GM23248 (cell line): Measurements from ENCODE around the gene GAS2. TPM values are rescaled to one million over a fixed set of nuclear protein-coding genes. Genes with fewer than 3 reads are reported as not detected.

ENCODE experiments used
- DNase-seq: peaks from one replicate; pipeline ENCODE4 v3.0.0-alpha.2; 2015
- H2AFZ ChIP-seq: fragments of 200-600 bp; sonication (generic); 2 replicates; pipeline ENCODE4 v1.6.1; 2016; ENCODE audit warnings: antibody characterized with exemption
- H3F3A ChIP-seq: fragments of 200-600 bp; sonication (generic); 2 replicates; pipeline ENCODE4 v1.6.1; 2016; ENCODE audit warnings: mild to moderate bottlenecking, antibody characterized with exemption, mixed run types; ENCODE audit not compliant: insufficient read depth
- H3K27ac ChIP-seq: fragments of 200-600 bp; sonication (generic); 2 replicates; pipeline ENCODE4 v1.5.1; 2016; ENCODE audit warnings: mild to moderate bottlenecking
- H3K27me3 ChIP-seq: fragments of 200-600 bp; sonication (generic); replicated peaks from 2 replicates; pipeline ENCODE4 v1.6.1; 2016; ENCODE audit warnings: mild to moderate bottlenecking; ENCODE audit not compliant: insufficient read depth
- H3K36me3 ChIP-seq: fragments of 200-600 bp; sonication (generic); 2 replicates; pipeline ENCODE4 v1.6.1; 2016; ENCODE audit warnings: low read depth, mild to moderate bottlenecking
- H3K4me1 ChIP-seq: fragments of 200-600 bp; sonication (generic); 2 replicates; pipeline ENCODE4 v1.6.1; 2016; ENCODE audit warnings: mild to moderate bottlenecking; ENCODE audit not compliant: insufficient read depth
- H3K4me2 ChIP-seq: fragments of 200-600 bp; sonication (generic); one replicate; pipeline ENCODE4 v1.6.1; 2016; ENCODE audit warnings: mild to moderate bottlenecking; ENCODE audit not compliant: unreplicated experiment
- H3K4me3 ChIP-seq: fragments of 200-600 bp; sonication (generic); 2 replicates; pipeline ENCODE4 v1.5.1; 2016; ENCODE audit warnings: mild to moderate bottlenecking
- H3K79me2 ChIP-seq: fragments of 200-600 bp; sonication (generic); 2 replicates; pipeline ENCODE4 v1.6.1; 2016; ENCODE audit warnings: mild to moderate bottlenecking; ENCODE audit not compliant: insufficient read depth
- H3K9ac ChIP-seq: fragments of 200-600 bp; sonication (generic); 2 replicates; pipeline ENCODE4 v1.6.1; 2016; ENCODE audit warnings: mild to moderate bottlenecking
- H3K9me2 ChIP-seq: fragments of 200-600 bp; sonication (generic); 2 replicates; pipeline ENCODE4 v1.6.1; 2016; ENCODE audit warnings: mixed run types, mild to moderate bottlenecking, moderate library complexity; ENCODE audit not compliant: insufficient read depth
- H3K9me3 ChIP-seq: fragments of 200-600 bp; sonication (generic); one replicate; pipeline ENCODE4 v1.6.1; 2017; ENCODE audit warnings: low read depth
- H4K20me1 ChIP-seq: fragments of 200-600 bp; sonication (generic); 2 replicates; pipeline ENCODE4 v1.6.0; 2016; ENCODE audit not compliant: insufficient read depth
- EZH2 ChIP-seq: fragments of 200-600 bp; sonication (generic); IDR thresholded peaks from 2 replicates; pipeline ENCODE4 v1.6.1; 2018; ENCODE audit warnings: antibody characterized with exemption, mild to moderate bottlenecking; ENCODE audit not compliant: insufficient read depth, poor library complexity, severe bottlenecking
- EZH2phosphoT487 ChIP-seq: fragments of 200-600 bp; sonication (generic); IDR thresholded peaks from 2 replicates; pipeline ENCODE4 v1.6.1; 2018; ENCODE audit warnings: antibody characterized with exemption, moderate library complexity, mild to moderate bottlenecking, low read depth; ENCODE audit not compliant: insufficient read depth
- WGBS, 2 experiments: methylation state at CpG; one replicate each; pipeline ENCODE4 v1.1.6; 2015 to 2017; ENCODE audit warnings: low lambda C conversion rate in 2 of 2, low coverage in 1 of 2; ENCODE audit errors: missing lambda C conversion rate in 2 of 2; 5-methylcytosine and 5-hydroxymethylcytosine counted together
- in situ Hi-C: fragments of 300-500 bp; cut with MboI; formaldehyde crosslinking; loops from 2 replicates; pipeline ENCODE4 v1.15.0; 2020
- polyA plus RNA-seq: library from polyadenylated mRNA; unstranded; fragments of >200 nt; fragmentation: Nextera tagmentation; extraction: Ambion mirVana; gene quantifications from 2 replicates; pipeline ENCODE4 v1.2.1, GENCODE V29; 2016
- total RNA-seq: library from RNA; depleted of rRNA; stranded (reverse); fragments of >200 nt; shearing (Covaris generic); gene quantifications from 2 replicates; pipeline ENCODE4 v1.2.3, GENCODE V29; 2014

GAS2 gene
- total and polyA plus RNA-seq, 2 experiments from 2014 or later: 0.63 to 1.2 TPM

GRCh38 chr11:22807391-22807790 lies 141.0 kb downstream of the GAS2 start:
- Histone ChIP-seq H4K20me1 (no peaks in the 10 kb centered on the region), H3F3A (no peaks in the 10 kb centered on the region), H3K27ac (no peak overlapping the region), H3K9me2 (no peaks in the 10 kb centered on the region), H3K9ac (no peak overlapping the region), H3K4me2 (no peak overlapping the region), H3K79me2 (no peaks in the 10 kb centered on the region), H3K36me3 (no peaks in the 10 kb centered on the region), H3K4me3 (no peak overlapping the region), H2AFZ (no peak overlapping the region), H3K9me3 (no peaks in the 10 kb centered on the region), H3K4me1 (no peaks in the 10 kb centered on the region), H3K27me3 (no peaks in the 10 kb centered on the region)
- in situ Hi-C loops: no loop called here
- no peak for DNase-seq
- WGBS, 2 experiments: 44 to 46% methylated on average over 2 of the region's 2 CpGs
- TF ChIP-seq EZH2 (no peak), EZH2phosphoT487 (no peak)

GRCh38 chr11:22807855-22808570 lies 141.6 kb downstream of the GAS2 start:
- H3K27ac ChIP-seq: no peak overlapping the region
- no peaks in the 10 kb centered on the region for H3K79me2 ChIP-seq
- no peak overlapping the region for H2AFZ ChIP-seq
- WGBS, 2 experiments: 53 to 54% methylated on average over 2 of the region's 2 CpGs
- no peak overlapping the region for H3K9ac ChIP-seq
- no peaks in the 10 kb centered on the region for H3F3A ChIP-seq
- H3K9me2 ChIP-seq: no peaks in the 10 kb centered on the region
- H3K4me2 ChIP-seq: no peak overlapping the region
- in situ Hi-C loops: no loop called here
- no peaks in the 10 kb centered on the region for H3K9me3 ChIP-seq
- no peak overlapping the region for H3K4me3 ChIP-seq
- no peaks in the 10 kb centered on the region for H4K20me1 ChIP-seq
- peak; percentile 2 for DNase-seq
- no peak for TF ChIP-seq EZH2phosphoT487
- TF ChIP-seq EZH2: no peak
- H3K4me1 ChIP-seq: no peaks in the 10 kb centered on the region
- H3K27me3 ChIP-seq: no peaks in the 10 kb centered on the region
- H3K36me3 ChIP-seq: no peaks in the 10 kb centered on the region

GRCh38 chr11:22808571-22809197 lies 142.3 kb downstream of the GAS2 start:
- 41 to 42% methylated on average over 3 of the region's 3 CpGs for WGBS, 2 experiments

GRCh38 chr11:22809893-22810292 lies 143.5 kb downstream of the GAS2 start:
- TF ChIP-seq EZH2phosphoT487: no peak
- TF ChIP-seq EZH2: no peak
- Histone ChIP-seq H3K27me3 (no peaks in the 10 kb centered on the region), H3K9me2 (no peaks in the 10 kb centered on the region), H3K4me3 (no peak overlapping the region), H3K27ac (no peak overlapping the region), H4K20me1 (no peaks in the 10 kb centered on the region), H3K36me3 (no peaks in the 10 kb centered on the region), H3K79me2 (no peaks in the 10 kb centered on the region), H3K4me2 (no peak overlapping the region), H2AFZ (no peak overlapping the region), H3K4me1 (no peaks in the 10 kb centered on the region), H3K9ac (no peak overlapping the region), H3F3A (no peaks in the 10 kb centered on the region), H3K9me3 (no peaks in the 10 kb centered on the region)
- in situ Hi-C loops: no loop called here
- 61 to 68% methylated on average over 3 of the region's 3 CpGs for WGBS, 2 experiments
- DNase-seq: no peak

More at GRCh38 chr11:22808571-22809197, 142.3 kb downstream of the GAS2 start:
- H3K9me2 ChIP-seq: no peaks in the 10 kb centered on the region
- no peaks in the 10 kb centered on the region for H3K27me3 ChIP-seq
- no peaks in the 10 kb centered on the region for H3K4me1 ChIP-seq
- in situ Hi-C loops: no loop called here
- no peak overlapping the region for H3K4me2 ChIP-seq
- H3K9me3 ChIP-seq: no peaks in the 10 kb centered on the region
- no peak overlapping the region for H3K4me3 ChIP-seq
- no peaks in the 10 kb centered on the region for H3K79me2 ChIP-seq
- no peak overlapping the region for H3K27ac ChIP-seq
- no peak overlapping the region for H2AFZ ChIP-seq
- no peak for DNase-seq
- H3K9ac ChIP-seq: no peak overlapping the region
- no peak for TF ChIP-seq EZH2
- TF ChIP-seq EZH2phosphoT487: no peak
- H3F3A ChIP-seq: no peaks in the 10 kb centered on the region
- no peaks in the 10 kb centered on the region for H4K20me1 ChIP-seq
- no peaks in the 10 kb centered on the region for H3K36me3 ChIP-seq
